K562 (cell line): ENCODE data around the gene FOCAD.

ENCODE experiments used
- TFAP4 ChIP-seq: sonication (generic); formaldehyde crosslinking; IDR thresholded peaks from 2 replicates; pipeline ENCODE4 v1.8.0; 2022; ENCODE audit warnings: missing genetic modification reagents, mild to moderate bottlenecking, moderate library complexity, borderline replicate concordance
- TF ChIP-seq, protein P1 (sequence below): fragments of 450-650 bp; IDR thresholded peaks from 2 replicates; pipeline ENCODE4 v1.6.1; 2018; ENCODE audit not compliant: partially characterized antibody

DNA sequence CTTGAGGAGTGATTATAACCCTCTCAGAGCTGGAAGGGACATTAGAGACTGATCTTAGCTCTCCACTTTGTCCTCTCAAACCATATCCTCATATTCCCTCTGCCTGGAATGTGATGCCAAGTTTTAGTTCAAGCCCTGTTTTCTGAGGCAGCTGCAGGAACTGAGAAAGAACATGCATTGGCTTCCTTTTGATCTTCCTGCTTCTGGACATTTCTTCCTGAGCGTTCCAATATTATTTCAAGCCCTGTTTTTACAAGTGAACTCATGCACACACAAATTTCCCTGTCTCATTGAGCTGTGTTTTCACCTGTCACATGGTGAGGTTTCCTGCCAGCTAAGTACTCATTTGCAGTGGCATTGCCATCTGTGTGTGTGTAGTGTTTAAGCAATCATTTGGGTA lies 17.0 kb downstream of the FOCAD start:
- TF ChIP-seq, protein P1, sequence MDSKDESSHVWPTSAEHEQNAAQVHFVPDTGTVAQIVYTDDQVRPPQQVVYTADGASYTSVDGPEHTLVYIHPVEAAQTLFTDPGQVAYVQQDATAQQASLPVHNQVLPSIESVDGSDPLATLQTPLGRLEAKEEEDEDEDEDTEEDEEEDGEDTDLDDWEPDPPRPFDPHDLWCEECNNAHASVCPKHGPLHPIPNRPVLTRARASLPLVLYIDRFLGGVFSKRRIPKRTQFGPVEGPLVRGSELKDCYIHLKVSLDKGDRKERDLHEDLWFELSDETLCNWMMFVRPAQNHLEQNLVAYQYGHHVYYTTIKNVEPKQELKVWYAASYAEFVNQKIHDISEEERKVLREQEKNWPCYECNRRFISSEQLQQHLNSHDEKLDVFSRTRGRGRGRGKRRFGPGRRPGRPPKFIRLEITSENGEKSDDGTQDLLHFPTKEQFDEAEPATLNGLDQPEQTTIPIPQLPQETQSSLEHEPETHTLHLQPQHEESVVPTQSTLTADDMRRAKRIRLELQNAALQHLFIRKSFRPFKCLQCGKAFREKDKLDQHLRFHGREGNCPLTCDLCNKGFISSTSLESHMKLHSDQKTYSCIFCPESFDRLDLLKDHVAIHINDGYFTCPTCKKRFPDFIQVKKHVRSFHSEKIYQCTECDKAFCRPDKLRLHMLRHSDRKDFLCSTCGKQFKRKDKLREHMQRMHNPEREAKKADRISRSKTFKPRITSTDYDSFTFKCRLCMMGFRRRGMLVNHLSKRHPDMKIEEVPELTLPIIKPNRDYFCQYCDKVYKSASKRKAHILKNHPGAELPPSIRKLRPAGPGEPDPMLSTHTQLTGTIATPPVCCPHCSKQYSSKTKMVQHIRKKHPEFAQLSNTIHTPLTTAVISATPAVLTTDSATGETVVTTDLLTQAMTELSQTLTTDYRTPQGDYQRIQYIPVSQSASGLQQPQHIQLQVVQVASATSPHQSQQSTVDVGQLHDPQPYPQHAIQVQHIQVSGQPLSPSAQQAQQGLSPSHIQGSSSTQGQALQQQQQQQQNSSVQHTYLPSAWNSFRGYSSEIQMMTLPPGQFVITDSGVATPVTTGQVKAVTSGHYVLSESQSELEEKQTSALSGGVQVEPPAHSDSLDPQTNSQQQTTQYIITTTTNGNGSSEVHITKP = no peak
- TF ChIP-seq TFAP4 (CRISPR knock-in tag) = no peak
